Heart left ventricle (tissue), 16 donors: Measurements from ENCODE around the gene MYLK3. TPM values are rescaled to one million over a fixed set of nuclear protein-coding genes. Genes with fewer than 3 reads are reported as not detected.

Experiments
- ATAC-seq, 4 donors: fragments of 200-7000 bp; cut with Tn5 transposase; one replicate each; pipeline ENCODE4 v1.9.1; 2020 to 2022; ENCODE audit warnings: moderate library complexity in 4 of 4, mild to moderate bottlenecking in 3 of 4, moderate number of reproducible peaks in 1 of 4
- DNase-seq, 5 donors: peaks; one replicate each; pipeline ENCODE4 v3.0.0-alpha.2; 2020
- H3K27ac ChIP-seq, 12 donors: fragments of 200-600 bp; sonication (generic) in 4 of 12; one replicate each; pipeline versions ENCODE4 v1.5.0 to v1.8.0; 2016 to 2022; ENCODE audit warnings: mild to moderate bottlenecking in 2 of 12
- H3K27me3 ChIP-seq, 9 donors: fragments of 200-600 bp; sonication (generic) in 2 of 9; one replicate each; pipeline versions ENCODE4 v1.5.1 to v1.8.0; 2016 to 2022; ENCODE audit warnings: mild to moderate bottlenecking in 3 of 9
- H3K36me3 ChIP-seq, 9 donors: fragments of 200-600 bp; sonication (generic) in 2 of 9; one replicate each; pipeline versions ENCODE4 v1.5.0 to v1.8.0; 2018 to 2022; ENCODE audit warnings: mild to moderate bottlenecking in 2 of 9
- H3K4me1 ChIP-seq, 12 donors: fragments of 200-600 bp; sonication (generic) in 4 of 12; one replicate each; pipeline versions ENCODE4 v1.5.0 to v1.8.0; 2016 to 2022; ENCODE audit warnings: mild to moderate bottlenecking in 3 of 12
- H3K4me3 ChIP-seq, 12 donors: fragments of 200-600 bp; sonication (generic) in 4 of 12; one replicate each; pipeline versions ENCODE4 v1.5.0 to v1.8.0; 2017 to 2022; ENCODE audit warnings: mild to moderate bottlenecking in 9 of 12, moderate library complexity in 4 of 12
- H3K9me3 ChIP-seq, 12 donors: fragments of 200-600 bp; sonication (generic) in 4 of 12; one replicate each; pipeline versions ENCODE4 v1.5.0 to v1.8.0; 2016 to 2022; ENCODE audit warnings: mild to moderate bottlenecking in 1 of 12
- POLR2A ChIP-seq, 2 donors: fragments of 450-650 bp; IDR thresholded peaks; one replicate each; pipeline ENCODE4 v1.6.1; 2017; ENCODE audit warnings: antibody characterized with exemption in 2 of 2, mild to moderate bottlenecking in 2 of 2, moderate library complexity in 2 of 2
- WGBS, 4 donors: extraction: QIAGEN DNeasy Blood & Tissue Kit in 2 of 4; methylation state at CpG; one replicate each; pipeline versions ENCODE4 v1.1.5 to v1.1.7; 2013 to 2018; 5-methylcytosine and 5-hydroxymethylcytosine counted together
- intact Hi-C, 10 donors: fragments of 100-400 bp; cut with DNase I; formaldehyde crosslinking; loops; one replicate each; pipeline versions ENCODE4 v1.11.1 to v1.14.2; 2022
- polyA plus RNA-seq, 2 donors: library from polyadenylated mRNA; stranded (reverse); fragments of 200-250 nt; gene quantifications; one replicate each; pipeline ENCODE4 v1.2.3, GENCODE V29; 2013
- total RNA-seq, 9 donors: library from RNA; depleted of rRNA in 2 of 9; stranded (reverse); fragments of >200 nt in 2 of 9; fragmentation: NEBNext Ultra II Directional in 3 of 9; extraction: Animal tissue kit (Norgen Biotek cat#: 25700) in 3 of 9; gene quantifications; one replicate each; pipeline versions ENCODE4 v1.1.0 to v1.2.4, GENCODE V29; 2016 to 2023
- TF ChIP-seq, protein P1 (sequence below), 12 donors: fragments of 200-600 bp; sonication (generic) in 4 of 12; IDR thresholded peaks; one replicate each; pipeline versions ENCODE4 v1.5.0 to v1.8.0; 2018 to 2022; ENCODE audit warnings: antibody characterized with exemption in 12 of 12, mild to moderate bottlenecking in 5 of 12
- donor health status: ischemic (EF 13 %, LVEDD 7.1; RV severe dilation, severe dysfunction).
- donor health status: healthy with polysubstance abuse.
- donor health status: DM: no; HTN: yes; CAD: no.
- donor health status: DM: no; HTN: no; CAD: no.
- donor health status: ischemic (EF 25% LVEDD 6.9; RV normal size, moderate dysfunction).
- donor health status: ischemic (EF 25% LVEDD 5.7; RV mildly dilated, moderate dysfunction).
- donor health status: healthy.
- donor health status: DM: yes; HTN: yes; CAD: no.
- donor health status: ischemic (EF 35%, LVEDD 5.7; RV mildly dilated, moderate dysfunction).
- donor health status: nonischemic (EF 11% LVEDD 7.7; RV severe dilation, severe dysfunction).
- donor health status: DM: yes; HTN: yes; CAD: no.
- donor health status: PGD.
- donor health status: ischemic (EF 29% LVEDD 5.4; RV normal size, mild dysfunction).
- donor health status: nonischemic (EF 23%, LVEDD 6.1; RV moderate dilation, normal function).

MYLK3 gene
- total and polyA plus RNA-seq, 11 donors: 76.4 to 374 (median 231) TPM

DNA sequence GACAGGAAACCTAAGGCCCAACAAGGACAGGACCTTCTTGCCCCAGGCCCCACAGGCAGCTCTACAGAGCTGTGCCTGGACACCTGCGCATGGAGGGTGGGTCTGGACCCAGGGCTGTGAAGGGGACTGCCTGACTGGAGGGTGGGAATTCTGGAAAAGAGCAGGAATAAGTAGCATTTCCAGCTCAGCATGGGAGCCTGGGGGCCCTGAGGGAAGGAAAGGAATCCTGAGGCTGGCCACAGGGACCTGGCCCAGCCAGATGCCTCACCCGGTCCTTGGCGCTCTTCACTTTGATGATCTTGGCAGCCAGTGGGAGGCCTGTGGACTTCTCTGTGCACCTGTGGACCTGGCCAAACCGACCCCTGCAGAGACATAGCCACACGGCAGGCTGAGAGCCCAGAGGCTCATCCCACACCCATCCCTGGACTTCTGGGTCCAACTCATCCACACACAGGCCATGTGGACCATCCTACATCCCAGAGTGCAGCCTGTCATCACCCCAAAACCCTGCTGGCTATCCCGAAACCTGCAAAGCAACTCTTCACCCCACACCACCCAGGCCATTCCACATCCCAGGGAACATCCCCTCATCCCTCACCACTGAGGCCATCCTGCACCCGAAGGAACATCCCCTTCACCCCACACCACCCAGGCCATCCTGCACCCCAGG lies 18.7 kb downstream of the MYLK3 start:
- H3K4me3 ChIP-seq: no peak overlapping the region
- TF ChIP-seq, protein P1, sequence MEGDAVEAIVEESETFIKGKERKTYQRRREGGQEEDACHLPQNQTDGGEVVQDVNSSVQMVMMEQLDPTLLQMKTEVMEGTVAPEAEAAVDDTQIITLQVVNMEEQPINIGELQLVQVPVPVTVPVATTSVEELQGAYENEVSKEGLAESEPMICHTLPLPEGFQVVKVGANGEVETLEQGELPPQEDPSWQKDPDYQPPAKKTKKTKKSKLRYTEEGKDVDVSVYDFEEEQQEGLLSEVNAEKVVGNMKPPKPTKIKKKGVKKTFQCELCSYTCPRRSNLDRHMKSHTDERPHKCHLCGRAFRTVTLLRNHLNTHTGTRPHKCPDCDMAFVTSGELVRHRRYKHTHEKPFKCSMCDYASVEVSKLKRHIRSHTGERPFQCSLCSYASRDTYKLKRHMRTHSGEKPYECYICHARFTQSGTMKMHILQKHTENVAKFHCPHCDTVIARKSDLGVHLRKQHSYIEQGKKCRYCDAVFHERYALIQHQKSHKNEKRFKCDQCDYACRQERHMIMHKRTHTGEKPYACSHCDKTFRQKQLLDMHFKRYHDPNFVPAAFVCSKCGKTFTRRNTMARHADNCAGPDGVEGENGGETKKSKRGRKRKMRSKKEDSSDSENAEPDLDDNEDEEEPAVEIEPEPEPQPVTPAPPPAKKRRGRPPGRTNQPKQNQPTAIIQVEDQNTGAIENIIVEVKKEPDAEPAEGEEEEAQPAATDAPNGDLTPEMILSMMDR (IDR thresholded peaks at IDR 0.05): no peak
- no peak for TF ChIP-seq POLR2A (IDR thresholded peaks at IDR 0.05)
- DNase-seq (peak in 1 of 5 donors; percentile 6), ATAC-seq (no peak)
- intact Hi-C loops: no loop called here
- 78 to 84% (median 81%) methylated on average over 6 to 7 of the region's 7 CpGs for WGBS, 4 donors
- peaks cover 0 to 68% (median 16%) of the 10 kb centered on the region in 9 donors for H3K36me3 ChIP-seq
- H3K4me1 ChIP-seq: peaks cover 0 to 50% (median 24%) of the 10 kb centered on the region in 12 donors
- no peaks in the 10 kb centered on the region for H3K27me3 ChIP-seq
- H3K9me3 ChIP-seq: peaks cover 0 to 9% (median 0%) of the 10 kb centered on the region in 12 donors
- H3K27ac ChIP-seq: peak overlapping the region in 9 of 12 donors; percentile 30 to 84 (median 50)

DNA sequence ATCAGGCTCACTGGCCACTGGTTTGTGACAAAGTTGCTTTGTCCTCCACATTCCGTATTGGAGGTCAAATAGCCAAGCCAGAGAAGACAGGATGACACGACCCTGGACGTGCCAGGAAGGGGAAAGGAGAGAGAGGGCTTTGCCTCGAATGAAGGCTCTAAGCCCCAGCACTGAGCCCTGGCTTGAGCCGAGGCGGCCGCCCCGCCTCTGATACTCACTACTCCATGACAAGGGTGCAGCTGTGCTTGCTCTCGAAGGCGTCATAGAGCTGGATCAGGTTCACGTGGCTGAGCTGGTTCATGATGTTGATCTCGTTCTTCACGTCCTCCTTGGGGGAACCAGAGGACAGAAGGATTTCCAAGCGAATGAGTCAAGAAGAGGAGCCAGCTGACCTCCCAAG lies 19.3 kb downstream of the MYLK3 start:
- ATAC-seq: peak in 3 of 4 donors; percentile 10 to 25 (median 11)
- intact Hi-C loops: no loop called here
- peak overlapping the region in 9 of 12 donors; percentile 30 to 84 (median 50) for H3K27ac ChIP-seq

DNA sequence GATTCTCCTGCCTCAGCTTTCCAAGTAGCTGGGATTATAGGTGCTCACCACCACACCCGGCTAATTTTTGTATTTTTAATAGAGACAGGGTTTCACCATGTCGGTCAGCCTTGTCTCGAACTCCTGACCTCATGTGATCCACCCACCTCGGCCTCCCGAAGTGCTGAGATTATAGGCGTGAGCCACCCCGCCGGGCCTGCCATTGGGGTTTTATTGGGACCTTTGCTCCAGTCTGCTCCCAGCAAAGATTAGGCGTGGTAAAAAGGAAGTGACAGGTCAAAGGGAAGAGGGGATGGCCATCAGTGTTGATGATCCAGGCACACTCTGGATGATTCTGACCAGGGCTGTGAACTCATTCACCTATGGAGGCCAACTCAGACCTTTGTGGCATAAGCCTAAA lies 20.5 kb downstream of the MYLK3 start:
- DNase-seq (peak in 1 of 5 donors; percentile 5), ATAC-seq (no peak)
- intact Hi-C loops: no loop called here
- peaks cover 0 to 75% (median 19%) of the 10 kb centered on the region in 9 donors for H3K36me3 ChIP-seq
- no peak for TF ChIP-seq POLR2A (IDR thresholded peaks at IDR 0.05)
- TF ChIP-seq, protein P1 (IDR thresholded peaks at IDR 0.05): no peak
- H3K27me3 ChIP-seq: no peaks in the 10 kb centered on the region
- H3K27ac ChIP-seq: peak overlapping the region in 4 of 12 donors; percentile 33 to 84 (median 56)
- peaks cover 0 to 9% (median 0%) of the 10 kb centered on the region in 12 donors for H3K9me3 ChIP-seq
- WGBS, 4 donors: 84 to 91% (median 89%) methylated on average over 9 of the region's 9 CpGs
- H3K4me1 ChIP-seq: peaks cover 0 to 38% (median 21%) of the 10 kb centered on the region in 12 donors
- H3K4me3 ChIP-seq: no peak overlapping the region

More for the DNA sequence above, 19.3 kb downstream of the MYLK3 start:
- no peak overlapping the region for H3K4me3 ChIP-seq
- H3K36me3 ChIP-seq: peaks cover 0 to 69% (median 19%) of the 10 kb centered on the region in 9 donors
- TF ChIP-seq, protein P1 (IDR thresholded peaks at IDR 0.05): no peak
- TF ChIP-seq POLR2A (IDR thresholded peaks at IDR 0.05): no peak
- peaks cover 0 to 49% (median 24%) of the 10 kb centered on the region in 12 donors for H3K4me1 ChIP-seq
- DNase-seq: no peak
- 65 to 76% (median 69%) methylated on average over 14 of the region's 14 CpGs for WGBS, 4 donors
- no peaks in the 10 kb centered on the region for H3K27me3 ChIP-seq
- peaks cover 0 to 9% (median 0%) of the 10 kb centered on the region in 12 donors for H3K9me3 ChIP-seq

GRCh38 chr16:46727184-46727583 lies 21.0 kb downstream of the MYLK3 start:
- peak overlapping the region in 2 of 12 donors; percentile 13 to 84 for H3K27ac ChIP-seq
- H3K4me1 ChIP-seq: peaks cover 0 to 33% (median 16%) of the 10 kb centered on the region in 12 donors
- H3K36me3 ChIP-seq: peaks cover 0 to 79% (median 19%) of the 10 kb centered on the region in 9 donors
- peaks cover 0 to 9% (median 0%) of the 10 kb centered on the region in 12 donors for H3K9me3 ChIP-seq
- TF ChIP-seq POLR2A (IDR thresholded peaks at IDR 0.05): no peak
- intact Hi-C loops: no loop called here
- H3K4me3 ChIP-seq: no peak overlapping the region
- no peak for DNase-seq
- ATAC-seq: no peak
- WGBS, 4 donors: 85 to 92% (median 91%) methylated on average over 3 to 7 of the region's 7 CpGs
- no peaks in the 10 kb centered on the region for H3K27me3 ChIP-seq
